GM10248 (cell line): ENCODE data around the gene MET.

Experiments used
- CTCF ChIA-PET: fragments of 300-600 bp; sonication (Branson Sonifier 250); formaldehyde crosslinking; extraction: SDS; loops from one replicate; lab custom pipeline; 2021; ENCODE audit warnings: antibody characterized with exemption; lab: Yijun Ruan, JAX
- POLR2A ChIA-PET: fragments of 350-650 bp; sonication (Branson Sonifier 250); formaldehyde crosslinking; extraction: SDS; loops from one replicate; lab custom pipeline; 2020; ENCODE audit warnings: antibody characterized with exemption; lab: Yijun Ruan, JAX
- DNase-seq: peaks from one replicate; pipeline ENCODE4 v3.0.0; 2012; ENCODE audit errors: extremely low spot score
- CTCF ChIP-seq: IDR thresholded peaks from 2 replicates; pipeline ENCODE4 v1.5.1; 2012; ENCODE audit warnings: mild to moderate bottlenecking, low read depth; ENCODE audit errors: extremely low read depth, missing control alignments, control extremely low read depth

Gene MET

GRCh38 chr7:116671681-116672595 is at the start of gene MET:
Gene MET, plus strand, starts transcription at chr7:116672196. Its CDS starts 26,889 bp downstream, at chr7:116699085.
- peak; percentile 57 for TF ChIP-seq CTCF
- peak; percentile 76 for DNase-seq
- ChIA-PET CTCF (interaction anchor here (0.7 to 3.6 kb wide), 8 partner anchors 9 to 140 kb away, joined by 3 to 14 read pairs (median 3); no protein-coding TSS in a partner anchor), POLR2A (no interaction called here)

- POLR2A ChIA-PET: no interaction called here
- TF ChIP-seq CTCF: no peak
- no peak for DNase-seq
- CTCF ChIA-PET: no interaction called here
Measured at GRCh38 chr7:116626886-116627285, 45.1 kb upstream of the MET start.

- ChIA-PET POLR2A (no interaction called here), CTCF (interaction anchor here (1.4 kb wide), 1 partner anchor 41 kb away, joined by 3 read pairs; no protein-coding TSS in a partner anchor)
- DNase-seq: no peak
- TF ChIP-seq CTCF: no peak
Measured at GRCh38 chr7:116629051-116629463, 42.9 kb upstream of the MET start.

GRCh38 chr7:116630357-116630756 is 41.6 kb upstream of the MET start:
- TF ChIP-seq CTCF: no peak
- POLR2A ChIA-PET: no interaction called here
- DNase-seq: peak; percentile 52
- CTCF ChIA-PET: interaction anchor here (1.0 to 2.4 kb wide), 6 partner anchors 12 to 132 kb away, joined by 3 to 6 read pairs (median 4); no protein-coding TSS in a partner anchor

GRCh38 chr7:116630932-116631671 is 40.9 kb upstream of the MET start:
- DNase-seq: peak; percentile 12
- TF ChIP-seq CTCF: no peak
- CTCF ChIA-PET: interaction anchor here (0.9 to 3.9 kb wide), 9 partner anchors 11 to 140 kb away, joined by 3 to 18 read pairs (median 3); no protein-coding TSS in a partner anchor
- POLR2A ChIA-PET: no interaction called here

- POLR2A ChIA-PET: no interaction called here
- no peak for DNase-seq
- TF ChIP-seq CTCF: no peak
- CTCF ChIA-PET: interaction anchor here (0.9 to 3.9 kb wide), 10 partner anchors 8 to 140 kb away, joined by 3 to 18 read pairs (median 4); no protein-coding TSS in a partner anchor
Measured at GRCh38 chr7:116631676-116632075, 40.3 kb upstream of the MET start.
